Measurements from ENCODE around the gene GPX2.

DNA sequence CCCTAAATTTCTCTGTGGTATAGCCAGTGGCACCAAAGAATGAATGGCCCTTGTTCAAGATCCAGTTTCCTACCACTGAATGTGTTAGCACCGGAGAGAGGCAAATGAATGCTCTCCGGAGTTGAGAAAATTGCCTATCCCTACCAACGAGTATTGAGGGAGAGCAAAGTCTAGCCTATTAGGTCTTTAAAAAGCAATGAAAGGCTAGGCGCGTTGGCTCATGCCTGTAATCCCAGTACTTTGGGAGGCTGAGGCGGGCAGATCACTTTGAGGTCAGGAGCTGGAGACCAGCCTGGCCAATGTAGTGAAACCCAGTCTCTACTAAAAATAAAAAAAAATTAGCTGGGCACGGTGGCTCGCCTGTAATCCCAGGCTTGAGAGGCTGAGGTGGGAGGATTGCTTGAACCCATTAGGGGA lies 30.5 kb upstream of the GPX2 start:
- TF ChIP-seq, protein P1, sequence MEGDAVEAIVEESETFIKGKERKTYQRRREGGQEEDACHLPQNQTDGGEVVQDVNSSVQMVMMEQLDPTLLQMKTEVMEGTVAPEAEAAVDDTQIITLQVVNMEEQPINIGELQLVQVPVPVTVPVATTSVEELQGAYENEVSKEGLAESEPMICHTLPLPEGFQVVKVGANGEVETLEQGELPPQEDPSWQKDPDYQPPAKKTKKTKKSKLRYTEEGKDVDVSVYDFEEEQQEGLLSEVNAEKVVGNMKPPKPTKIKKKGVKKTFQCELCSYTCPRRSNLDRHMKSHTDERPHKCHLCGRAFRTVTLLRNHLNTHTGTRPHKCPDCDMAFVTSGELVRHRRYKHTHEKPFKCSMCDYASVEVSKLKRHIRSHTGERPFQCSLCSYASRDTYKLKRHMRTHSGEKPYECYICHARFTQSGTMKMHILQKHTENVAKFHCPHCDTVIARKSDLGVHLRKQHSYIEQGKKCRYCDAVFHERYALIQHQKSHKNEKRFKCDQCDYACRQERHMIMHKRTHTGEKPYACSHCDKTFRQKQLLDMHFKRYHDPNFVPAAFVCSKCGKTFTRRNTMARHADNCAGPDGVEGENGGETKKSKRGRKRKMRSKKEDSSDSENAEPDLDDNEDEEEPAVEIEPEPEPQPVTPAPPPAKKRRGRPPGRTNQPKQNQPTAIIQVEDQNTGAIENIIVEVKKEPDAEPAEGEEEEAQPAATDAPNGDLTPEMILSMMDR (IDR thresholded peaks at IDR 0.05; ENCODE audit: control extremely low read depth in 1 of 3, insufficient read depth in 1 of 3, low read depth in 1 of 3, low read length in 3 of 3): no peak
- TF ChIP-seq GABPA (IDR thresholded peaks at IDR 0.05; ENCODE audit: borderline replicate concordance, insufficient read depth, low read length) (no peak), EP300 (IDR thresholded peaks at IDR 0.05; ENCODE audit: borderline replicate concordance in 1 of 2, low read depth in 2 of 2, low read length in 2 of 2) (no peak), TAF1 (IDR thresholded peaks at IDR 0.05; ENCODE audit: low read depth, low read length) (no peak), SP1 (IDR thresholded peaks at IDR 0.05; ENCODE audit: low read depth, low read length) (no peak), POLR2A (IDR thresholded peaks at IDR 0.05; ENCODE audit: control extremely low read depth in 1 of 2, low read depth in 2 of 2, low read length in 2 of 2) (no peak), RNF2 (IDR thresholded peaks at IDR 0.05; ENCODE audit: borderline replicate concordance, low read depth, low read length, missing control alignments, poor library complexity, severe bottlenecking) (no peak), CBX5 (IDR thresholded peaks at IDR 0.05; ENCODE audit: low read depth, low read length) (no peak), CBX8 (IDR thresholded peaks at IDR 0.05; ENCODE audit: borderline replicate concordance, low read depth, low read length) (no peak), KDM1A (IDR thresholded peaks at IDR 0.05; ENCODE audit: borderline replicate concordance, low read length) (no peak), BRCA1 (IDR thresholded peaks at IDR 0.05; ENCODE audit: low read depth, low read length) (no peak)
